HAP-1 (cell line): Measurements from ENCODE around the gene CTNNAL1.

ENCODE experiments used
- DNase-seq, 2 experiments: peaks; one replicate each; pipeline ENCODE4 v3.0.0-alpha.2; 2016 to 2020; ENCODE audit warnings: low spot score in 2 of 2
- H3K27me3 ChIP-seq: fragments of 250-450 bp; sonication (Bioruptor Pico); 2 replicates; pipeline ENCODE4 v1.5.1; 2020; ENCODE audit warnings: low read depth, mild to moderate bottlenecking, moderate library complexity
- H3K36me3 ChIP-seq: fragments of 250-450 bp; sonication (Bioruptor Pico); replicated peaks from 2 replicates; pipeline ENCODE4 v1.5.1; 2020; ENCODE audit warnings: mild to moderate bottlenecking
- H3K4me1 ChIP-seq: fragments of 250-450 bp; sonication (Bioruptor Pico); 2 replicates; pipeline ENCODE4 v1.5.1; 2020; ENCODE audit warnings: mild to moderate bottlenecking
- H3K4me3 ChIP-seq: fragments of 250-450 bp; sonication (Bioruptor Pico); 2 replicates; pipeline ENCODE4 v1.5.1; 2020; ENCODE audit warnings: mild to moderate bottlenecking, moderate library complexity
- H3K9me3 ChIP-seq: fragments of 250-450 bp; sonication (Bioruptor Pico); 2 replicates; pipeline ENCODE4 v1.5.1; 2020; ENCODE audit warnings: mild to moderate bottlenecking, moderate library complexity
- in situ Hi-C: fragments of 300-500 bp; cut with MboI; formaldehyde crosslinking; loops from 3 replicates; pipeline ENCODE4 v1.14.3; 2020; ENCODE audit warnings: low sequenced_read_pairs, inconsistent platforms, mixed read lengths

CTNNAL1 gene

DNA sequence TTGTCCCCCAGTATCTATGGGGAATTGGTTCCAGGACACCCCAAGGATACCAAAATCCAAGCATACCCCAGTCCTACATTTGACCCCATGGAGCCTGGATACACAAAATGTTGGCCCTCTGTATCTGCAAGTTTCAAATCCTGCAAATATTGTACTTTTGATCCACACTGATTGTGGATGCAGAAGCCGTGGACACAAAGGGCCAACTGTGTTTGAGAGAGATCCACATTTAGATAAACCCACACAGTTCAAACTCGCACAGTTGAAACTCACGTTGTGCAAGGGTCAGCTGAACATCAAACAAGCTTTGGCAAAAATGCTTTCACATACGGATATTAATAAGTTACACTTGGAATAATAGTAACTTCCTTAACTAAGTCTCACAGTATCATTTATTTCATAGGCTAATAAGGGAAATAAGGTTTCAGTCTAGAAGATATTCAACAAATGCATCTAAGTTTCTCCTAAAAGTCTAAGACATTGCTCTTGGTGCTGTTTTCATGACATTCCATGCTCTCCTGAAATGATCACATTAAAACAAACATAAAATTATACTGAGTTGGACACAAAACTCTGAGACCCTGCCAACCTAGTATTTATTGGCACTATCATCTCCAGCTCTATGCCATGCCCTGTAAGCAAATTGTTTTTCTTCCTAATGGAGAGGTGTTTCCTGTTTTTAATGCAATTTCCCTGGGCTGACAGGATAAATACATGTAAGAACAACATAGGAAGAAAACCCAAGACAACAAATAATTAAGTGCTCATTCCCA, 118.9 kb downstream of the CTNNAL1 start:
- Histone ChIP-seq H3K36me3 (peaks cover 88% of the 10 kb centered on the region), H3K27me3 (no peaks in the 10 kb centered on the region), H3K4me3 (no peak overlapping the region), H3K4me1 (no peaks in the 10 kb centered on the region), H3K9me3 (no peaks in the 10 kb centered on the region)
- in situ Hi-C loops = no loop called here
- DNase-seq = no peak
